LNCaP clone FGC (cell line): ENCODE data around the gene LARP4B.

Source experiments
- DNase-seq: peaks from one replicate; pipeline ENCODE4 v3.0.0-alpha.2; 2011; ENCODE audit warnings: low read depth
- H3K4me3 ChIP-seq: 2 replicates; pipeline ENCODE4 v1.5.1; 2011; ENCODE audit warnings: mild to moderate bottlenecking, low read depth, low read length, control low read depth
- TF ChIP-seq, protein P1 (sequence below): IDR thresholded peaks from 2 replicates; pipeline ENCODE4 v1.5.1; 2012; ENCODE audit warnings: mild to moderate bottlenecking; ENCODE audit not compliant: control insufficient read depth, insufficient read depth; ENCODE audit errors: extremely low read depth

The LARP4B gene

DNA sequence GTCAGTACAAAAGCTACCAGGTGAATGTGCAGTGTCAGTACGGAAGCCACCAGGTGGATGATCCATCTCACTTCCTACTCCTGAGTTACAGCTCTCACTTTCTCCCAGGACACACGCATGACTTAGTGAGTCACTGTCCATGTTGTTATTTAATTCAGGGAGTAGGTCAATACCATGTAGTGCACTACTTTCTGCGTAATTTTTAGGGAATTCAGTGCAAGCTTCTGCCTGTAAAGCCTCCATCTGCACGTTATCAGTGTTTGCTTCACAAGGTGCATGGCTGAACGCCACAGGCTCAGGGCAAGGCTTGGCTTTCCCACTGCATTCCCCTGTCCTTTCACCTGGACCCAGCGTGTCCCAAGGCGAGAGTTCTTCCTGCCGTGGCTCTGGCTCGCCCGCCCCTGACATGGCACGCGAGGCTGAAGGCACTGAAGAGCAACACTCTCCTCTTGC, 59.5 kb downstream of the LARP4B start:
- no peak overlapping the region for H3K4me3 ChIP-seq
- TF ChIP-seq, protein P1, sequence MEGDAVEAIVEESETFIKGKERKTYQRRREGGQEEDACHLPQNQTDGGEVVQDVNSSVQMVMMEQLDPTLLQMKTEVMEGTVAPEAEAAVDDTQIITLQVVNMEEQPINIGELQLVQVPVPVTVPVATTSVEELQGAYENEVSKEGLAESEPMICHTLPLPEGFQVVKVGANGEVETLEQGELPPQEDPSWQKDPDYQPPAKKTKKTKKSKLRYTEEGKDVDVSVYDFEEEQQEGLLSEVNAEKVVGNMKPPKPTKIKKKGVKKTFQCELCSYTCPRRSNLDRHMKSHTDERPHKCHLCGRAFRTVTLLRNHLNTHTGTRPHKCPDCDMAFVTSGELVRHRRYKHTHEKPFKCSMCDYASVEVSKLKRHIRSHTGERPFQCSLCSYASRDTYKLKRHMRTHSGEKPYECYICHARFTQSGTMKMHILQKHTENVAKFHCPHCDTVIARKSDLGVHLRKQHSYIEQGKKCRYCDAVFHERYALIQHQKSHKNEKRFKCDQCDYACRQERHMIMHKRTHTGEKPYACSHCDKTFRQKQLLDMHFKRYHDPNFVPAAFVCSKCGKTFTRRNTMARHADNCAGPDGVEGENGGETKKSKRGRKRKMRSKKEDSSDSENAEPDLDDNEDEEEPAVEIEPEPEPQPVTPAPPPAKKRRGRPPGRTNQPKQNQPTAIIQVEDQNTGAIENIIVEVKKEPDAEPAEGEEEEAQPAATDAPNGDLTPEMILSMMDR = no peak
- no peak for DNase-seq

GRCh38 chr10:870564-871166, 60.8 kb downstream of the LARP4B start:
- DNase-seq = no peak
- H3K4me3 ChIP-seq = no peak overlapping the region
- TF ChIP-seq, protein P1 = no peak

GRCh38 chr10:869171-869570, 62.3 kb downstream of the LARP4B start:
- TF ChIP-seq, protein P1 = no peak
- no peak overlapping the region for H3K4me3 ChIP-seq
- no peak for DNase-seq

GRCh38 chr10:867807-868206, 63.7 kb downstream of the LARP4B start:
- TF ChIP-seq, protein P1 = no peak
- H3K4me3 ChIP-seq = no peak overlapping the region
- no peak for DNase-seq

DNA sequence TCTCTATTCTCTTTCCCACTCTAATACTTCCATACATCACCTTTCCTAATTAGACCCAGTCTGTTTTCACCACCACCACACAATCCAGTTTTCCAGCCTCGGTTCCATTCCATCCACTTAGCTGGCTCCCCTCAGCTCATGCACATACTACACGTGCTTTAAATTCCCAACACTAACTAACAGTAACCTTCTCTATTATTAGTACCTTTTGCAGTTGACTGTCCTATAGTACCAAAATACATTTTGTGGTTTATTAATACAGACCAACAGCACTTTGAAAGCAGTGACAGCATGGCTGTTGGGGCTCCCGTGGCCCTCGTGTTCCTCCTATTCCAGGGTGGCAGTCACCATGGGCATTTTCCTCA, 64.9 kb downstream of the LARP4B start:
- TF ChIP-seq, protein P1 = no peak
- no peak for DNase-seq
- no peak overlapping the region for H3K4me3 ChIP-seq

GRCh38 chr10:865924-866576, 65.5 kb downstream of the LARP4B start:
- TF ChIP-seq, protein P1 = no peak

GRCh38 chr10:865257-865656, 66.2 kb downstream of the LARP4B start:
- H3K4me3 ChIP-seq = no peak overlapping the region
- TF ChIP-seq, protein P1 = no peak
- no peak for DNase-seq

More at GRCh38 chr10:865924-866576, 65.5 kb downstream of the LARP4B start:
- no peak for DNase-seq
- no peak overlapping the region for H3K4me3 ChIP-seq
